OCI-LY7 (cell line): ENCODE measurements around the gene SNTN. TPM values are rescaled to one million over a fixed set of nuclear protein-coding genes. Genes with fewer than 3 reads are reported as not detected.

ENCODE experiments used
- BruUV-seq: library from RNA; stranded (reverse); fragments of 400-500 nt; replicated peaks from 2 replicates; lab custom pipeline; 2021; lab: Mats Ljungman, UMichigan
- CTCF ChIA-PET: fragments of 300-600 bp; sonication (Branson Sonifier 250); formaldehyde crosslinking; loops from one replicate; lab custom pipeline; 2022; ENCODE audit warnings: antibody characterized with exemption; ENCODE audit not compliant: unreplicated experiment; lab: Charles Lee
- POLR2A ChIA-PET: fragments of 300-600 bp; sonication (Branson Sonifier 250); formaldehyde crosslinking; loops from one replicate; lab custom pipeline; 2022; ENCODE audit warnings: antibody characterized with exemption; lab: Charles Lee
- DNase-seq: peaks from one replicate; pipeline ENCODE4 v3.0.0-alpha.2; 2015; ENCODE audit warnings: low spot score
- H2AFZ ChIP-seq: fragments of 200-600 bp; sonication (generic), shearing (Covaris generic); 2 replicates; pipeline ENCODE4 v1.6.1; 2014; ENCODE audit warnings: mild to moderate bottlenecking, antibody characterized with exemption, low read length, moderate library complexity
- H3K27ac ChIP-seq: fragments of 200-600 bp; sonication (generic); 2 replicates; pipeline ENCODE4 v1.5.1; 2014; ENCODE audit warnings: mixed run types, low read depth, mild to moderate bottlenecking, moderate library complexity, low read length, inconsistent platforms; ENCODE audit not compliant: poor library complexity, severe bottlenecking
- H3K36me3 ChIP-seq: fragments of 200-600 bp; sonication (generic); 2 replicates; pipeline ENCODE4 v1.6.1; 2014; ENCODE audit warnings: mild to moderate bottlenecking, antibody characterized with exemption, low read length, moderate library complexity, mixed read lengths; ENCODE audit not compliant: insufficient read depth
- H3K4me1 ChIP-seq: fragments of 200-600 bp; sonication (generic); 2 replicates; pipeline ENCODE4 v1.5.1; 2014; ENCODE audit warnings: mild to moderate bottlenecking, low read length; ENCODE audit not compliant: insufficient read depth, poor library complexity, severe bottlenecking
- H3K4me2 ChIP-seq: fragments of 200-600 bp; sonication (generic); 2 replicates; pipeline ENCODE4 v1.6.1; 2014; ENCODE audit warnings: mild to moderate bottlenecking, low read length
- H3K4me3 ChIP-seq: fragments of 200-600 bp; sonication (generic); 2 replicates; pipeline ENCODE4 v1.5.1; 2014; ENCODE audit warnings: mild to moderate bottlenecking, low read depth, low read length; ENCODE audit not compliant: poor library complexity, severe bottlenecking
- H3K79me2 ChIP-seq: fragments of 200-600 bp; sonication (generic); 2 replicates; pipeline ENCODE4 v1.6.1; 2016; ENCODE audit warnings: low read depth, mild to moderate bottlenecking, low read length, moderate library complexity, mixed read lengths; ENCODE audit not compliant: insufficient read depth
- H3K9me2 ChIP-seq: fragments of 200-600 bp; sonication (generic); 2 replicates; pipeline ENCODE4 v1.6.1; 2016; ENCODE audit warnings: mild to moderate bottlenecking, low read length, mixed read lengths; ENCODE audit not compliant: insufficient read depth
- H3K9me3 ChIP-seq: fragments of 200-600 bp; sonication (generic); 2 replicates; pipeline ENCODE4 v1.6.1; 2014; ENCODE audit warnings: mild to moderate bottlenecking, mixed run types, low read length, mixed read lengths
- H4K20me1 ChIP-seq: fragments of 200-600 bp; sonication (generic); 2 replicates; pipeline ENCODE4 v1.6.1; 2014; ENCODE audit warnings: mild to moderate bottlenecking, antibody characterized with exemption, low read length, moderate library complexity, mixed read lengths; ENCODE audit not compliant: insufficient read depth
- EZH2phosphoT487 ChIP-seq: fragments of 200-600 bp; sonication (generic); IDR thresholded peaks from 2 replicates; pipeline ENCODE4 v1.6.1; 2018; ENCODE audit warnings: low read depth, borderline replicate concordance, mild to moderate bottlenecking, mixed run types, antibody characterized with exemption, low read length, moderate library complexity, mixed read lengths
- intact Hi-C: fragments of 100-400 bp; cut with micrococcal nuclease; formaldehyde crosslinking; loops from one replicate; pipeline ENCODE4 v1.10.0; 2022; ENCODE audit not compliant: unreplicated experiment
- total RNA-seq, 2 experiments: library from RNA; depleted of rRNA in 1 of 2; stranded (reverse); fragments of >200 nt in 1 of 2; shearing (Covaris generic) in 1 of 2; gene quantifications; 2 replicates each; pipeline ENCODE4 v1.2.3, GENCODE V29; 2014 to 2022
- TF ChIP-seq, protein P1 (sequence below): fragments of 200-600 bp; sonication (generic); conservative IDR thresholded peaks from 2 replicates; pipeline ENCODE4 v1.5.1; 2014; ENCODE audit warnings: mild to moderate bottlenecking, antibody characterized with exemption, low read length, moderate library complexity, mixed read lengths

SNTN gene
- total RNA-seq, 2 experiments from 2014 or later: not detected

DNA sequence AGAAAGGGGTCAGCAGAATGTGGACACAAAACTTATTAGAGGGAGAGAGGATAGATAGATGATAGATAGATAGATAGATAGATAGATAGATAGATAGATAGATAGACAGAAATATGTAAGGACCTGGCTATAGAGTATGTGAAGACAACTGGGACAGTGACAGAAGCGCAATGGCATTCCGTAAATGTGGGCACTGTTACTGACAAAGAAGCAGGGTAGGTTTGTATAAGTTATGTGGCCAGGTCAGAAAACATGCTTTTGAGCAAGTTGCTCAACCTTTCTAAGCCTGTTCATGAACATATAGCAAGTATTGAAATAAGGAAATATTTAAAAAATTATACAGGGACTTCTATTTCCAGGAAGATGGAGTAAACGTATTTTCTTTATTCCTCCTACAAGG lies 17.3 kb upstream of the SNTN start:
- no peak for DNase-seq
- Histone ChIP-seq H2AFZ (no peak overlapping the region), H3K9me2 (no peaks in the 10 kb centered on the region), H4K20me1 (no peaks in the 10 kb centered on the region), H3K79me2 (no peaks in the 10 kb centered on the region), H3K36me3 (no peaks in the 10 kb centered on the region), H3K4me3 (no peak overlapping the region), H3K27ac (no peak overlapping the region), H3K4me2 (no peak overlapping the region), H3K4me1 (no peaks in the 10 kb centered on the region), H3K9me3 (no peaks in the 10 kb centered on the region)
- BruUV-seq: no TSS peak
- TF ChIP-seq, protein P1, sequence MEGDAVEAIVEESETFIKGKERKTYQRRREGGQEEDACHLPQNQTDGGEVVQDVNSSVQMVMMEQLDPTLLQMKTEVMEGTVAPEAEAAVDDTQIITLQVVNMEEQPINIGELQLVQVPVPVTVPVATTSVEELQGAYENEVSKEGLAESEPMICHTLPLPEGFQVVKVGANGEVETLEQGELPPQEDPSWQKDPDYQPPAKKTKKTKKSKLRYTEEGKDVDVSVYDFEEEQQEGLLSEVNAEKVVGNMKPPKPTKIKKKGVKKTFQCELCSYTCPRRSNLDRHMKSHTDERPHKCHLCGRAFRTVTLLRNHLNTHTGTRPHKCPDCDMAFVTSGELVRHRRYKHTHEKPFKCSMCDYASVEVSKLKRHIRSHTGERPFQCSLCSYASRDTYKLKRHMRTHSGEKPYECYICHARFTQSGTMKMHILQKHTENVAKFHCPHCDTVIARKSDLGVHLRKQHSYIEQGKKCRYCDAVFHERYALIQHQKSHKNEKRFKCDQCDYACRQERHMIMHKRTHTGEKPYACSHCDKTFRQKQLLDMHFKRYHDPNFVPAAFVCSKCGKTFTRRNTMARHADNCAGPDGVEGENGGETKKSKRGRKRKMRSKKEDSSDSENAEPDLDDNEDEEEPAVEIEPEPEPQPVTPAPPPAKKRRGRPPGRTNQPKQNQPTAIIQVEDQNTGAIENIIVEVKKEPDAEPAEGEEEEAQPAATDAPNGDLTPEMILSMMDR: no peak
- TF ChIP-seq EZH2phosphoT487: no peak
- ChIA-PET POLR2A (no interaction called here), CTCF (no interaction called here)
- intact Hi-C loops: no loop called here

DNA sequence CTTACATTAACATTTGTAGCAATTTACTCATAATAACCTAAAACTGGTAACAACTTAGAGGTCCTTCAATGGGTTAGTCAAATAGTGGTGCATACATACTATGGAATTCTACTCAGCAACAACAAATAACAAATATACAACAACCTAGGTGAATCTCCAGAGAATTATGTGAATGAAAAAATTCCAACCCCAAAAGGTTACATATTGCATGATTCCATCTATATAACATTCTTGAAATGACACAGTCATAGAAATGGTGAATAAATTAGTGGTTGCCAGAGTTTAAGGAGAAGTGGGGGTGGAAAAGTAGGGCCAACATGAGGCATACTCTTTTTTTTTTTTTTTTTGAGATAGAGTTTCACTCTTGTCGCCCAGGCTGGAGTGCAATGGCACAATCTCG lies 12.7 kb upstream of the SNTN start:
- CTCF ChIA-PET: no interaction called here
- no peaks in the 10 kb centered on the region for H3K9me3 ChIP-seq
- intact Hi-C loops: no loop called here
- no peak for TF ChIP-seq EZH2phosphoT487
- TF ChIP-seq, protein P1: no peak
- H3K36me3 ChIP-seq: no peaks in the 10 kb centered on the region
- DNase-seq: no peak
- BruUV-seq: no TSS peak
- H4K20me1 ChIP-seq: no peaks in the 10 kb centered on the region
- no peaks in the 10 kb centered on the region for H3K4me1 ChIP-seq
- H3K27ac ChIP-seq: no peak overlapping the region
- POLR2A ChIA-PET: no interaction called here
- no peaks in the 10 kb centered on the region for H3K79me2 ChIP-seq
- H3K4me3 ChIP-seq: no peak overlapping the region
- H2AFZ ChIP-seq: no peak overlapping the region
- no peaks in the 10 kb centered on the region for H3K9me2 ChIP-seq
- H3K4me2 ChIP-seq: no peak overlapping the region

DNA sequence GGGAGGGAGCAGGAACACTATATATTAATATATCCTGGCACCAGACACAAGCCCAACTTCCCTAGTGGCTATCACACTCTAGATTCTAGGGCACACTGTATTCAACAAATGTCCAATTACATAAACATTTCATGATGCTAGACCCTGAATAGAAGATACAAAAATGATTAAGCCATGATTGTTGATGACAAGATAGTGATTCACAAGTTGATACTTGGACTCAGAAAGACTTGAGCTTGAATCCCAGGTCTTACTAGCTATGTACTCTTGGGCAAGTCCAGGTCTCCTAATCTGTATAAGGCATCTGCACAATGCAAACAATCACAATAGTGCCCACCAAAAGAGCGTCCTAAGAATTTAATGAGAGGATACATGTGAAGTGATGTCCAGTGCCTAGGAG lies 10.0 kb upstream of the SNTN start:
- TF ChIP-seq, protein P1: no peak
- TF ChIP-seq EZH2phosphoT487: no peak
- Histone ChIP-seq H3K4me2 (no peak overlapping the region), H3K4me3 (no peak overlapping the region), H3K36me3 (no peaks in the 10 kb centered on the region), H4K20me1 (no peaks in the 10 kb centered on the region), H3K79me2 (no peaks in the 10 kb centered on the region), H3K4me1 (no peaks in the 10 kb centered on the region), H3K9me2 (no peaks in the 10 kb centered on the region), H3K9me3 (no peaks in the 10 kb centered on the region), H2AFZ (no peak overlapping the region), H3K27ac (no peak overlapping the region)
- ChIA-PET CTCF (no interaction called here), POLR2A (interaction anchor here (0.6 kb wide), 2 partner anchors 1521 to 1782 kb away, joined by 3 to 14 read pairs; no protein-coding TSS in a partner anchor)
- no peak for DNase-seq
- BruUV-seq: no TSS peak
- intact Hi-C loops: no loop called here
